MM.1S (cell line): ENCODE results near the gene PSENEN.

Experiments
- CTCF ChIP-seq: fragments of 300-600 bp; sonication (generic); IDR thresholded peaks from 2 replicates; pipeline ENCODE4 v1.5.1; 2016; ENCODE audit warnings: antibody characterized with exemption, low read length, mixed read lengths
- EZH2 ChIP-seq: fragments of 300-600 bp; sonication (generic); optimal IDR thresholded peaks from 2 replicates; pipeline ENCODE3; 2017; ENCODE audit warnings: low read depth, mild to moderate bottlenecking, antibody characterized with exemption, low read length, mixed read lengths

- TF ChIP-seq CTCF = no peak
- TF ChIP-seq EZH2 = no peak
These were observed 7.4 kb downstream of the PSENEN start for GRCh38 chr19:35752746-35753350.
